NCI-H226 (cell line): ENCODE measurements around the gene MVD.

Experiments used
- DNase-seq: peaks from one replicate; pipeline ENCODE4 v3.0.0-alpha.2; 2015

MVD gene

DNA sequence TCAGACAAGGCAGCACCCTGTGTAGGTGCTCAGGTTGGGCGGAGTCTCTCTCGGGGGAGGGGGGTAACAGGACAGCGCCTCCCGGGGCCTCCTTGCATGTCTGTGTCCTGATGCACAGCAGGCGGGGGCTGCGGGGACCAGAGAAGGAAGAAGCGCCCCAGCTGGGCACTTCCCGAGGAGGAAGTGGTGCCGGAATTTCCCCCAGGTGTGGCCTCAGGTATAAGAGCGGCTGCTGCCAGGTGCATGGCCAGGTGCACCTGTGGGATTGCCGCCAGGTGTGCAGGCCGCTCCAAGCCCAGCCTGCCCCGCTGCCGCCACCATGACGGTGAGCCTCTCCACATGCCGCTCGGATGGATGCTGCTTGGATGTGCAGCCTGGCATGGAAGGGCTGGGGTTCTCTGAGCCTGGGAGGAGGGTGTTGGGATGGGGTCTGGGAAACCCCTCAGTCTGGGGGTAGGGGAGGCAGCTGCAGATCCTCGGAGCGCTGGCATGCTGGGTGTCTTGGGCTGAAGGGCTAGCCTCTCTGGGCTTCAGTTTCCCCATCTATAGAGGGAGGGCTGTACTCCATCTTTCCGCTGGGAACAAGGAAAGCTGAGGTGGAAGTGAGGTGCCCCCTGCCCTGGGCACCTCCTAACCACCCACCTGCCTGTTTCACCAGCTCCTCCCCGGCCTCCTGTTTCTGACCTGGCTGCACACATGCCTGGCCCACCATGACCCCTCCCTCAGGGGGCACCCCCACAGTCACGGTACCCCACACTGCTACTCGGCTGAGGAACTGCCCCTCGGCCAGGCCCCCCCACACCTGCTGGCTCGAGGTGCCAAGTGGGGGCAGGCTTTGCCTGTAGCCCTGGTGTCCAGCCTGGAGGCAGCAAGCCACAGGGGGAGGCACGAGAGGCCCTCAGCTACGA, 24.3 kb downstream of the MVD start, which contains the start of gene IL17C:
Gene IL17C (plus strand): TSS at position 250 of the 908 bp plus-strand sequence. CDS start 70 bp downstream, at position 320.
- no peak for DNase-seq

DNA sequence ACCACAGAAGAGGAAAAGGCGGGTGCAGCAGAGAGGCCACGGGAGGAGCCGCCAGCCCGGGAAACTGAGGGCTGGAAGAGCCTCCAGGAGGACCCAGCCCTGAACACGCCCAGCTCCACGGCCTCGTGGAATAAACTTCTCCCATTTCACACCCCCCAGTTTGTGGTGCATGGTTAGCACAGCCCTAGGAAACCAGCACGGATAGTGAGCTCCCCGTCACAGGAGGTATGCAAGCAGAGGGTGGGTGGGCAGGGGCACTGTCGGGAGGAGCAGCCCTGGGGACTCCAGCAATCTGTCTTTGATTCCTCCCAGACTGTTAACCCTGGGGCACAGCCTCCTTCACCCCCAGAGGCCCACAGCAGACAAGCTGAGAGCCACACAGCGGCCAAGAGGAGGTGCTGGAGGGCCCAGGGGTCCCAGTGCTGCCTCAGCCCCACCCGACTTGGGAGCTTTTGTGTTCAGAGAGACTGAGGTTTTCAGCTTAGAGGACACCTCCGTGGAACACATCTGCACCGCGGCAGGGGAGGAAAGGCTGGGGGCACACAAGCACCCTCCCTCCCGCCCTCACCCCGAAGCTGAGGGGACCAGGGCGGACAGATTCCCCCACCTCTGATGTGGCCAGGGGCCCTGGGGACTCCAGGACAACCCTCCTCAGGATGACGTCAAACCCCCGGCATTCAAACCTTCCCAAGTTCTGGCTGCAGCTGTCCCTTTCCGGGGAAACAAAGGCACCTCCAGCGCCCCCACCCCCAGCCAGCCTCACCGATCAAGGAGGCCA, 26.2 kb downstream of the MVD start:
- DNase-seq = no peak

DNA sequence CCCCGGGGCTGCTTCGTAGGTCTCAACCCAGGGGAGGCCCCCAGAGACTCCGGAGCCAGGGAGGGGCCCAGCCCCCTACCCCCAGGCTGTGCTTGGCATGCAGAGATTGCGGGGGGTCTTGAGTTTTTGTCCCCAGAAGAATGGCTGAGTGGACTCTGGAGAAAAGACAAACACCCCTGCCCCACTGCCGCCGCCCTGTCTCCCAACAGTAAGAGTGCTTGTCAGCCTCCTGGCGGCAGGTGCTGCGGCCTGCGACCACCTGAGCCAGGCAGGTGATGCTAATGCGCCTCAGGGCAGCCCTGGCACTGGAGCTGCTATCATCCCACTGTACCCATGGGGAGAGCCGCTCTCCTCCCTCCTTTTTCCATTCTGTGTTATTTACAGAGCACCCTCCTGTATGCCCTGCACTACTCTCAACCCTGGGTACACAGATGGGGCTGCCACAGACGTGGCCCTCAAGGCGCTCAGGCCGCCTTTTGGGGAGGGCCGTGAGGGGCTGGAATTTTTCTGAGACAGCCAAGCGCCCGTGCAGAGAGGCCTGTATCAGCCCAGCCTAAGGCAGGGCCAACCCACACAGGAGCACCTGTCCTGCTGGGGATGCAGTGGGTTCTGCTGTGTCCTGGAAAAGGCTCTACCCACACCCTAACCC, 27.1 kb downstream of the MVD start:
- DNase-seq = no peak

DNA sequence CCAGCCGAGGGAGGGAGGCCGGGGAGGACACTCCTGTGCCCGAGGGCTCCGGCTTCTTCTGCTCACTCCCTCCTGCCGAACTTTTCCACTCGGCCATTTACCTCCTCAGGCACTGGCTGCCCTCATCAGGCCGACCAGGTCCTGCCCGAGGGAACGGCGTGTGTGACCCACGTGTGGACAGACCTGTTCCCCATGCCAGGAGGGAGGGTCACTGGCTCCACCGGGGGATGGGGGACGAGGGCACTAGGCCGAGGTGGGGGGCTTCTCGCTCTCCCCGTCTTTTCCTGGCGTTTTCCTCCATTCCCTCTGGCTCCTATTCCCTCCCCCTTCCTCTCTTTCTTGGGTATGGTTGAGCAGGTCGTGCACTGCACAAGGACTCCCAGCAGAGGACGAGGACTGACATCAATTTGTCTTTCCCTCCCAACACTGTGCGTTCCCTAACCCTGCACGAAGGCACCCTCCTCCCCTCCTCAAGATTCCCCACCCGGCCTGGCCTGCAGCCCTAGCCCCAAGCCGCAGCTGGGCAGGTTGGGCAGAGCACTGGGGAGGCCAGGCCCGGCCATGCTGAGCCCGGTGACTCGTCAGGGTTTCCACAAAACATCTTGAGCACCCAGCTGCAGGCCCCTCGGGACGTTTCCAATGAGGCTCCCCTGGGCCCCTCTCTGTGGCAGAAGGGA, 27.8 kb downstream of the MVD start:
- DNase-seq = no peak

DNA sequence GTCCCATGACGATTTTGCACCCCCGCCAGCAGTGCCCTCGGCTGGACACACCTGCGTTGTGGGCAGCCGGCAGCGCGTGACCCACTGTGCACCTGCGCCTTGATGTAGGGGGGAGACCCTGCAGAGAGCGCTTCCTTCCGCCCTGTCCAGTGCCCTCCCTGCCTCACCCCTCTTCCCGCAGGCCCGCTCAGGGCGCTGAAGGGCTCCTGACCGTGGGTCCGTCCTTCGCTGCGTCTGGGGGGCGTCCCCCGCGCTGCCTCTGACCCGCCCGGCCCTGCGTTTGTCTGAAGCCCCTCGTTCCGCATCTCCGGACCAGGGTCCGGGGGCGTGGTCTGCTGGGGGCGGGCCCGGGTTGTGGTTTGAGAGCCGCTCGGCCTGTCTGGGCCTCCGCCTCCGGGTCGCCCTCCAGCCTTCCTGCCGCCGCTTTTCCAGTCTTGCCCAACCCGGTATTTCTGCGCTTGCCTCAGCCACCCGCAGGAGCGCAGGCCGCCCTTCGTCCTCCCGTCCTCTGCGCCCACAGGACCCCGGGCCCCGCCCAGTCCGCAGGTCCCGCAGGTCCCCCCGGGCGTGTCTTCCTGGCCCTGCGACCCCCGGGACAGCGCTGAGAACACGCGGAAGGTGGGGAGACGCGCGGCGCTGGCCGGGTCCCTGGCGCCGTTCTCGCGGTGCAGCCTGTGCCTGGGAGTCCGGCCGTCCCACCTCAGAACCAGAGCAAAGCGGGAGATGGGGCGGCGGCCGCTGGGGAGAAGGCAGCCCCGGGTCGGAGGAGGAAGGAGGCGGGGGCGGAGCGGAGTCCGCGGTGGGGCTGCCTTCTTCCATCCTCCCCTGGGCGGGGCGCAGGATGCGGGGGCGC, 28.5 kb downstream of the MVD start:
- DNase-seq = peak; percentile 88

DNA sequence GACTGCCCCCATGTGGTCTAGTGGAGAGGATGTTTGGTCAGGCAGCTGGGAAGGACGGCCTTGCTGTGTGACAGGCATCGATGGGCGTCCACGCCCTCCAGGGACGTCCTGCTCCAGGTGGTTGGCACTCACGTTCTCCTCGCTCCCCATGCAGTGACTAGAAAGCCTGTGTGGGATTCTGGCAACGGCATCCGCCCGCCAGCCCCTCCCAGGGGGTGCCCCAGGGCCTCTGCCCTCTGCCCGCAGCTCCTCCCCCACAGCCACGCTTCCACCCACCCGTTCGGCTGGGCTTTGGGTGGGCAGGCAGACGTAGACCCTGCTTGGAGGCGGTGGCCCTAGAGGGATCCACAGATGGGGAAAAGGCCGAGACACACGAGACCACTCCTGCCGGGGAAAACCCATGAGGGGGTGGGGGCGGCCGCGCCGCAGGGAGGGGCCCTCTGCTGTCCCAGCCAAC, 29.2 kb downstream of the MVD start:
- peak; percentile 34 for DNase-seq

DNA sequence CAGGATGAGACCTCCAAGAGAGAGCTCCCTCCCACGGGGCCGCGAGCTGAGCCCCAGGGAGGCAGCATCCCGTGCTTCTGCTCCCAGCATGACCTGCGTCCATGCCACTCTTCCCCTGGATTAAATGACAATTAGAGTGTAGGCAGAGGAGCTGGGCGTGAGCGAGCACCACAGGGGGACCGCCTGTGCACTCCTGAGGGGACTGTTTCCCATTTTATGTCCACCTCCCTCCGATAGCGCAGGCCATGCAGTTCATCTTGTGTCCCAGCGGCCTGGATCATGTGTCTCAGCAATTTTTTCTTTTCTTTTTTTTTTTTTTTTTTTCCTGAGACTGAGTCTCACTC, 30.3 kb downstream of the MVD start:
- no peak for DNase-seq

DNA sequence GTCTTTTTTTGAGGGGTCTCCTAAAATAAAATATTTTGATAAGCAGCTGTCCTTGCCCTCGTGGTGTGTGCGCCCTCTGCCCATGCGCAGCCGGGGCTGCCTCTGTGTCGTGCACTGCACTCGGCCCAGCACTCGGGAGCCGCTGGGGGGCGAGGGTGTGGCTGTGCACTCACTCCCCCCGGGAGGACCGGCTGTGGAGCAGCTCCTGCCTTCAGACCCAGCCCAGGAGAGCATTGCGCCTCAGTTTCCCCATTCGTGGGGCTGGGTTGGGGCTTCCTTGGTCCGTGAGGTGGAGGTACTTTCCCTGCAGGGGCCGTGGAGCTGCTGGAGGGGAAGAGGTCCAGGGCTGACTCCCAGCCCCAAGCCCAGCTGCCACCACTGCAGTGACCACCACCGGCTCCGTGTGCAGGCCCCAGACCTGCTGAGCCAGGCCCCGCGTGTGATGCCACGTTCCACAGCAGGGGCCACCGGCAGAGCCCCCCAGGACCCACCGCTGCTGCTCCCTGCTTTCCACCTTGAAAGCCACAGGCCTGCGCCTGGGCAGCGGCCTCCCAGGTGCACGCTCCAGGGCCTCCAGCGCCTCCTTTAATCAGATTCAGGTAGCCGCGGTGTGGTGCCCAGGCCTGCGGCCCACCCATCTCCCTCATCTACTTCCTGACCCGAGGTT, 30.8 kb downstream of the MVD start:
- no peak for DNase-seq

DNA sequence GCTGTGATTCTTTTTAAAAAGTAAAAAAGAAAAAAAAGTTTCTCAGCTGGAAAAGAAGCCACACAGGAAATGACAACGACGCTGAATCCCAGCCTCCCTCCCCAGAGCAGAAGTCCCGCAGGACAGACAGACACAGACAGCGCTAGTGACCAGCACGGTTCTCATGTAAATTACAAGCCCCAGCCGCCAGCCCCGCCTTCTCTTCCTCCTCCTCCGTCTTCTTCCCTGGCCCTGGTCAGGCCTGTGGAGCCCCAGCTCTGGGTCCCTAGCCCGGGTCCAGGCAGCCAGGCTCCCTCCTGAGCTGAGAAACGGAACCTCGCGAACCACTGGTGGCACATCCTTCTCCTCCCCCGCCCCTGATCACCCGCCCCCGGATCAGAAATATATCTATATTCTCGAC, 31.5 kb downstream of the MVD start:
- no peak for DNase-seq

DNA sequence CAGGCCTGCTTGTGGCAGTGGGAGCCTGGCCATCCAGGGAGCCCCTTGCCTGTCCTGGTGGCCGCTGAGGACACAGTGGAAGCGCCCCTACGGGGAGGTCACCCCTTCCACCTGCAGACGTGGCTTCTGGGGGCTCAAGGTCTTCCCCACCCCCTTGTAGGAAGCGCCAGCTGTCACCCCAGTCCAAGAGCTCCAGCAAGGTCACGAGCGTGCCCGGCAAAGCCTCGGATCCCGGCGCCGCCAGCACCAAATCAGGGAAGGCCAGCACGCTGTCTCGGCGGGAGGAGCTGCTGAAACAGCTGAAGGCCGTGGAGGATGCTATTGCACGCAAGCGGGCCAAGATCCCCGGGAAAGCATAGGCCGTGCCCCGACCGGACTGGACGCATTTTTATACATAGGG, 31.9 kb downstream of the MVD start:
- no peak for DNase-seq

DNA sequence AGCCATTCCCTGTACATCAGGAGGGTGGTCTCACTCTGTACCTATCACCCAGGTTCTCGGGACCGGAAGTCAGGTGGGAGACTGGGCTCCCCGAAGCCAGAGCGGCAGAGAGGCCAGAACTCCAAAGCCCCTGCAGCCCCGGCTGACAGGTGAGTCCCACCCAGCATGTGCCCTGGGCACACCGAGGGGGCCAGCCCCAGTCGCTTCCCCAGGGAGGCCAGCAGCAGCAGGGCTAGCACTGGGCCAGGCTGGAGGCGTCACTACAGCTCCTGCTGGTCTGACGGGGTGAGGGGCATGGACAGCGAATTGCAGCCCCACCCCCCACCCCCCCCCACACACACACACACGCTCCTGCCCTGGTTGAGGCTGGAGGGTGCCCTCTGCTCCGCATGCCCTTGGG, 32.5 kb downstream of the MVD start:
- no peak for DNase-seq

DNA sequence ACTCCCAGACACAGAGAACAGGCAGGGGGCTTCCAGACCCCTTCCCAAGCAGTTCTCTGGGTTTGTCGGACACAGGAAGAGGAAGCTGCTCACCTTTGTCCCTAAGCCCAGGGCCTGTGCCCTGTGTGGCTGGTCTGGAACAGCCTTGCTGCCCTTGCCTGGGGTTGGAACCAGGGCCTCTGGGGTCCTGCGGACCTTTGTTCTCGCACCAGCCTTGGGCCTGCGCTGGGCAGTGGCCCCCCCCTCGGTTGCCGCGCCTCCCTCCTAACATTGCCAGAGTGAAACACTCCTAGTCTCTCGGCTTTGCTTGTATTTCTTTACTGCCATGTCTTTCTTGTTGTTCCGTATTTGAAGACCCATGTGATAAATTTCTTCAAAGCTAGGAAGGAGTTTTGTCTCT, 33.1 kb downstream of the MVD start:
- DNase-seq = no peak

DNA sequence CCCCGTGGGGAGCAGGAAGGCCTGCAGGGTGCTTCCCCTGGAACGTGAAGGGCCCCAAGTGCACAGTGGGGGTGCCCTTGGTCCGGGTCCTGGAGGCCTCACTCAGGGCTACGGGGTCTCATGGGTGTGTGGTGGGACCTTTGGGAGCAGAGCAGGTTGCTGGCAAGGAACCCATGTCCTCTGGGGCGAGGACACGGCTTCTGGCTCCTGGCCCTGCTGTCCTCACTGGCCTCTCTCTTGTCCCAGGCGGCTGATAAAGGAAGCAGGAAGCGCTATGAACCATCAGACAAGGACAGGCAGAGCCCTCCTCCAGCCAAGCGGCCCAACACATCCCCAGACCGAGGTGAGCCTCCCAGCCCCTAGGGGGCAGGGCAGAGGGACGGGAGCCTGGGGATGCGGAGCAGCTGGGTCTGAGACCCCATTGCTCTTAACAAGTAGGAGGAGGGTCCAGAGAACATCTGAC, 34.3 kb downstream of the MVD start:
- DNase-seq = no peak

DNA sequence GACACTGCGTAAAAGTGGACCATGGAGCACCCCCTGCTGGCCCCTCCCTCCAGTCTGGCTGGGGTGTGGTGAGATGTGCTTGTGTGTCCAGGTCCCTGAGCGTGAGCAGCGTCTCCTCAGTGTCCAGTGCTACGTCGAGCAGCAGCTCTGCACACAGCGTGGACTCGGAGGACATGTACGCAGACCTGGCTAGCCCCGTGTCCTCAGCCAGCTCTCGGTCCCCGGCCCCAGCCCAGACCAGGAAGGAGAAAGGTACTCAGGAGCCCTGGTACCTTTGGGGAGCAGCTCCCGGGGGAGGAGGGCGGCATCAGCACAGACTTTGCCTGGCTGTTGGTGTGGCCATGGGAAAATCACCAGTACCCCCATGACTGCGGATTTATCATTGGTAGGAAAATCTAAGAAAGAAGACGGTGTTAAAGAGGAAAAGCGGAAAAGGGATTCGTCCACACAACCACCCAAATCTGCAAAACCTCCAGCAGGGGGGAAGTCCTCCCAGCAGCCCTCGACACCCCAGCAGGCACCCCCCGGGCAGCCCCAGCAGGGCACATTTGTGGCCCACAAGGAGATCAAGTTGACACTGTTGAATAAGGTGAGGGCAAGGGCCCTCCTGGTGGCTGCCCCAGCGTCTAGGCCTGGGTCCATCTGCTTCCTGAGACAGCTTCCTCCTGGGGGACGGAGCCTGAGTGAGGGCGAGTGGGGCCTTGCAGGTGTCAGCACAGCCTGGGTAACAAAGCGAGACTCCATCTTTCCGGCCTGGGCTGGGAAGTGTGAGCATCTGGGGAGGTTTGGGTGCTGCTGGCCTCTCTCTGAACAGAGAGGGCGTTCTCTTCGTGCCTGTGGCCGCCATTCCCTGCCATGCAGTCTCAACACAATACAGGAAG, 35.1 kb downstream of the MVD start:
- DNase-seq = no peak

DNA sequence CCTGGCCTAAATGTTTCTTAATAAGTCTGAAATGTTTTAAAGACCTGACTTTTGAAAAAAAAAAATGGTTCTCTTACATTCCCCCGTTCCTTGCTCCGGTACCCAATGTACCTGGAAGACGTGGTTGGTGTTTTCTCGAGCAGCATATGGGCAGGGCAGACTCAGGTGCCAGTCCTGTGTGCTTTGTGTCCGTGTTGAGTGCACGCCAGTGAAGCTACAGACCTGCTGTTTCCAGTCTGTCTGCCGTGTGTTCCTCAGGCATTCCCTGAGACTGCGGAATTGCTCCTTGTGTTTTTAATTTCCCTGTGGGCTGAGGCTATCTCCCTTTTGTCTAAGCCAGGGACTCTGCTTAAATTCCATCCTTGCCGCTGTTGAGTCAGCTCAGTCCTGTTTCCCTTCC, 36.2 kb downstream of the MVD start:
- no peak for DNase-seq

DNA sequence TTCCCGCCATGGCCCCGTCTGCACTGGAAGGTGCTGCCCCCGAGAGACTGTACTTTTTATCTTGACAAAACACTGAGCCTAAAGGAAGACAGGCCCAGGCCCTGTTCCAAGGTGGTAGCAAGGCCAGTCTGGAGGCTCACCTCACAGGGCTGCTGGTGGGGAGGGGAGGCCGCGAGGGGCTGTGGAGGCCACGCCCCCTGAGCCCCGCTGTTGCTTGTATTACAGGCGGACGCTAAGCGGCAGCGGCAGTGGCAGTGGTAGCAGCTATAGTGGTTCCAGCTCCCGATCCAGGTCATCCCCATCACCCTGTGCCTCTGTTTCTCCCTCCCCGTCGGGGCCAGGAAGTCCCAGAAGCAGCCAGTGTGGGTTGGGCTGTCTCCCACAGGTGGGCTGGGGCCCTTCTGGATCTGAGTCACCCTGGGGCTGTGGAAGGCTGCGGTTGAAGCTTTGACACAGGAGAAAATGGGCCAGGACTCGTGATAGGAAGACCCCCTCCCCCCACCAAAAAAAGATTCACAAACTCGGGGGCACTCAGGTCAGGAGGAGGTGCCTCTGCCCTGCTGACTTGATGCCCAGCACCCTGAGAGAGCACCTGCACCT, 37.8 kb downstream of the MVD start:
- no peak for DNase-seq

DNA sequence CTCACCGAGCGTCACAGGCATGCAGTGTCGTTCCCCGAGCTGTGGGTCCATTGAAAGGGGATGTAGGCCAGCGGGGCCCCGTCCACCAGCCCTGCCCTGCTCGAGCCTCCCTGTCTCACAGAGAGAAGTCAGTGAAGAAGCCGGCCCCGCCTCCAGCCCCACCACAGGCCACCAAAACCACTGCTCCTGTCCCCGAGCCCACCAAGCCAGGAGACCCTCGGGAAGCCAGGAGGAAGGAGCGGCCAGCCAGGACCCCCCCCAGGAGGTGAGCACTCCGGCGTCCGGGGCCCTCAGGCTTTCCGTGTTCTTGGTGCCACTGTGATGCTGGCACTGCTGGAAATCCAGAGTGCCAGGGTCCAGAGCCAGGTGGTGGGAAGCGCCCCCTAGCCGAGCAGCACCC, 38.4 kb downstream of the MVD start:
- DNase-seq = no peak

DNA sequence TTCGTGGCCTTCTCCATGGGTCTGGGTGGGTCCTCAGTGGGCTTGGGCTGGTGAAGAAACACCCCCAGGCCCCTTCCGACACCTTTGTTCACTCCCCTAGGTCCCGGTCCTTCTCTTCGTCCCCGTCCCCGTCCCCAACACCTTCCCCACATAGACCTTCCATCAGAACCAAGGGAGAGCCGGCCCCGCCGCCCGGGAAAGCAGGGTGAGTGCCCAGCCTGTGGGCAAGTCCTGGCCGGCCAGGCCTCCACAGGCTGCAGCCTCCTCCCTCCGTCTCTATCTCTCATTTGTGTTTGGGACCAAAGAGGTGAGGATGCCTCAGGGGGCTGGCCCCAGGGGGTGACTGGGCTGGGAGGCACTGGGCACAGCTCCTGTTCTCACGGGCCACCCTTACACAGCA, 39.0 kb downstream of the MVD start:
- DNase-seq = no peak

DNA sequence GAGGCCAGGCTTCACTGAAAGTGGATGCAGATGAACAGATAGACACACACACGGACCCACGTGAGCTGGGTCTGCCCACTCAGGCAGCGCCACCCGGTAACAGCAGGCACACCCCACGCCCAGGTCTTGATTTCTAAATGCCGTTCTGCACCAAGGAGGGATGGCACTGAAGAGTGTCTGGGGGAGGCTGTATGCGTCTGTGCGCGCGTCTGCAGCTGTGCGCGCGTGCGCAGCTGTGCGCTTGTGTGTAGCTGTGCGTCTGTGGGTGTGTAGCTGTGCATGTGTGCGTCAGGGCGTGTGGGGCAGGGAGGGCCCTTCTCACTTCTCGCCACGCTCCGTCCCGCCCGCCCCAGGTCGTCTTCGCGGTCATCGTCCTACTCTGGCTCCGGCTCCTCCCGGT, 40.0 kb downstream of the MVD start:
- no peak for DNase-seq

DNA sequence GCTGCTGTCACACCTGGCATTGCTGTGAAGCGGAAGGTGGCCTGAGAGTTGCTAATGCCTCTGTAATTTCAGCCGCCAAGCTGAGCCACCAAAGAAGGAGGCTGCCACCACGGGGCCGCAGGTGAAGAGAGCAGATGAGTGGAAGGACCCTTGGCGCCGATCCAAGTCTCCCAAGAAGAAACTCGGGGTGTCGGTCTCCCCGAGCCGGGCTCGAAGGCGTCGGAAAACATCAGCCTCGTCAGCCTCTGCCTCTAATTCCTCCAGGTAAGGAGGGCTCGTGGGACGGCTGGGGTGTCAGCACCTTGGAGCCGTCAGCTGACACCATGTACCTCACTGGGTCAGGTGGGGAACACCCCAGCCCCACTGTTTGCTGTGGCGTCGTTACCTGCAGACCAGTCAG, 40.8 kb downstream of the MVD start:
- no peak for DNase-seq
